ENCODE measurements around the gene NSUN6. TPM values are rescaled to one million over a fixed set of nuclear protein-coding genes. Genes with fewer than 3 reads are reported as not detected.

The NSUN6 gene
- total and polyA plus RNA-seq, 11 donors = 3.1 to 10.0 (median 7.5) TPM

GRCh38 chr10:18497806-18498369 is 153.5 kb downstream of the NSUN6 start:
- WGBS, 4 donors = 55 to 66% (median 62%) methylated on average over 8 of the region's 8 CpGs
- Histone ChIP-seq H3K27me3 (no peaks in the 10 kb centered on the region), H3K9me3 (no peaks in the 10 kb centered on the region), H3K27ac (peak overlapping the region in 1 of 12 donors; percentile 28), H3K4me1 (peaks cover 0 to 4% (median 1%) of the 10 kb centered on the region in 12 donors), H3K4me3 (no peak overlapping the region), H3K36me3 (peaks cover 0 to 16% (median 0%) of the 10 kb centered on the region in 9 donors)
- DNase-seq (no peak), ATAC-seq (no peak)
- intact Hi-C loops (cut with DNase I) = no loop called here
- TF ChIP-seq CTCF (IDR thresholded peaks at IDR 0.05) (no peak), POLR2A (IDR thresholded peaks at IDR 0.05) (no peak)

Other genes with a start within 250 kb of the NSUN6 start
- gene ARL5B, start 7.8 kb upstream of the NSUN6 start, total RNA-seq = 10 to 100 TPM in 1 of 9 donors, 1 to 10 TPM in 8; 4.7 to 10.2 (median 6.9) TPM
- gene ARL5B, start 7.8 kb upstream of the NSUN6 start, polyA plus RNA-seq = 1 to 10 TPM; 1.9 to 6.5 TPM

Data from heart left ventricle (tissue), 16 donors.